Peyer's patch (tissue), 4 donors: ENCODE data around the gene ZBED6. TPM values are rescaled to one million over a fixed set of nuclear protein-coding genes. Genes with fewer than 3 reads are reported as not detected.
"Not testable (repeated sequence)": the region's sequence is repeated elsewhere in the genome, so short reads cannot be mapped to it uniquely, and the experiment has no call there.

Experiments used
- DNase-seq, 3 donors: peaks; one replicate each; pipeline ENCODE4 v3.0.0-alpha.2; 2017 to 2019
- H3K27ac ChIP-seq, 4 donors: fragments of 200-600 bp; sonication (generic); one replicate each; pipeline ENCODE4 v1.5.1; 2016 to 2019
- H3K27me3 ChIP-seq, 2 donors: fragments of 200-600 bp; sonication (generic); one replicate each; pipeline ENCODE4 v1.5.1; 2019
- H3K36me3 ChIP-seq, 3 donors: fragments of 200-600 bp; sonication (generic); one replicate each; pipeline ENCODE4 v1.5.1; 2016 to 2019
- H3K4me1 ChIP-seq, 4 donors: fragments of 200-600 bp; sonication (generic); one replicate each; pipeline ENCODE4 v1.5.1; 2016 to 2019
- H3K4me3 ChIP-seq, 4 donors: fragments of 200-600 bp; sonication (generic); 1 replicate in 3 of 4; 2 replicates in 1 of 4; pipeline ENCODE4 v1.5.1; 2016 to 2019; ENCODE audit warnings: mild to moderate bottlenecking in 1 of 4
- H3K9me3 ChIP-seq, 4 donors: fragments of 200-600 bp; sonication (generic); one replicate each; pipeline ENCODE4 v1.5.1; 2016 to 2019; ENCODE audit warnings: mild to moderate bottlenecking in 1 of 4
- CTCF ChIP-seq, 6 experiments: fragments of 450-650 bp in 4 of 6; fragments of 200-600 bp in 2 of 6; sonication (generic) in 1 of 6; IDR thresholded peaks; one replicate each; pipeline ENCODE4 v1.5.1; 2017 to 2019; ENCODE audit warnings: antibody characterized with exemption in 6 of 6, mild to moderate bottlenecking in 3 of 6, moderate library complexity in 1 of 6
- POLR2A ChIP-seq, 2 donors: fragments of 450-650 bp; IDR thresholded peaks; one replicate each; pipeline ENCODE4 v1.5.1; 2017; ENCODE audit warnings: antibody characterized with exemption in 2 of 2, mild to moderate bottlenecking in 2 of 2, moderate library complexity in 2 of 2
- total RNA-seq, 4 donors: library from RNA; depleted of rRNA; stranded (reverse); fragments of >200 nt; gene quantifications; one replicate each; pipeline ENCODE4 v1.1.0, GENCODE V29; 2016

Gene ZBED6
- total RNA-seq, 4 donors from 2014 or later: 30.1 to 45.2 (median 38.2) TPM

- H3K9me3 ChIP-seq: no peaks in the 10 kb centered on the region
- no peaks in the 10 kb centered on the region for H3K36me3 ChIP-seq
- no peak overlapping the region for H3K4me3 ChIP-seq
- no peak overlapping the region for H3K27ac ChIP-seq
- TF ChIP-seq POLR2A (IDR thresholded peaks at IDR 0.05): no peak
- TF ChIP-seq CTCF (IDR thresholded peaks at IDR 0.05): no peak
- DNase-seq: no peak
- H3K27me3 ChIP-seq: no peaks in the 10 kb centered on the region
- peaks cover 0 to 8% (median 6%) of the 10 kb centered on the region in 4 donors for H3K4me1 ChIP-seq
These were observed 34.9 kb upstream of the ZBED6 start for GRCh38 chr1:203760506-203760905.

GRCh38 chr1:203761958-203762357 lies 33.5 kb upstream of the ZBED6 start:
- H3K4me1 ChIP-seq, H3K27me3 ChIP-seq, H3K9me3 ChIP-seq, H3K36me3 ChIP-seq, H3K27ac ChIP-seq, DNase-seq, H3K4me3 ChIP-seq: not testable (repeated sequence)

- no peak overlapping the region for H3K4me3 ChIP-seq
- peaks cover 0 to 15% (median 7%) of the 10 kb centered on the region in 4 donors for H3K4me1 ChIP-seq
- no peaks in the 10 kb centered on the region for H3K36me3 ChIP-seq
- H3K27ac ChIP-seq: peak overlapping the region; percentile 16 to 91 (median 74)
- no peak for TF ChIP-seq POLR2A (IDR thresholded peaks at IDR 0.05)
- no peak for TF ChIP-seq CTCF (IDR thresholded peaks at IDR 0.05)
- H3K9me3 ChIP-seq: no peaks in the 10 kb centered on the region
- no peaks in the 10 kb centered on the region for H3K27me3 ChIP-seq
- DNase-seq: no peak
These were observed 31.9 kb upstream of the ZBED6 start for GRCh38 chr1:203763505-203763904.

GRCh38 chr1:203764105-203765028 lies 31.1 kb upstream of the ZBED6 start:
- Histone ChIP-seq H3K27me3 (no peaks in the 10 kb centered on the region), H3K4me3 (peak overlapping the region in 2 of 4 donors; percentile 44 to 46), H3K27ac (peak overlapping the region; percentile 64 to 91 (median 82)), H3K9me3 (no peaks in the 10 kb centered on the region), H3K36me3 (no peaks in the 10 kb centered on the region), H3K4me1 (peaks cover 4 to 15% (median 9%) of the 10 kb centered on the region in 4 donors)
- TF ChIP-seq CTCF (IDR thresholded peaks at IDR 0.05) (no peak), POLR2A (IDR thresholded peaks at IDR 0.05) (no peak)
- DNase-seq: no peak

GRCh38 chr1:203765029-203765837 lies 30.2 kb upstream of the ZBED6 start, which contains the start of gene LAX1:
Gene LAX1, plus strand, starts transcription at chr1:203765183. Its CDS starts 383 bp downstream, at chr1:203765566.
- H3K4me3 ChIP-seq: peak within 1 kb of the TSS; percentile 31 to 47 (median 45)
- TF ChIP-seq CTCF (IDR thresholded peaks at IDR 0.05) (no peak), POLR2A (IDR thresholded peaks at IDR 0.05) (peak; percentile 22 to 58)
- H3K9me3 ChIP-seq: no peaks in the 10 kb centered on the region
- peak within 1 kb of the TSS; percentile 64 to 91 (median 82) for H3K27ac ChIP-seq
- peaks cover 4 to 18% (median 9%) of the 10 kb centered on the region in 4 donors for H3K4me1 ChIP-seq
- no peaks in the 10 kb centered on the region for H3K27me3 ChIP-seq
- H3K36me3 ChIP-seq: no peaks in the 10 kb centered on the region
- peak in 2 of 3 donors; percentile 82 to 90 for DNase-seq
